Neural progenitor cell (in vitro differentiated cells): Measurements from ENCODE around the gene ATP6V1A. TPM values are rescaled to one million over a fixed set of nuclear protein-coding genes. Genes with fewer than 3 reads are reported as not detected.

Source experiments
- DNase-seq: peaks from one replicate; pipeline ENCODE4 v3.0.0-alpha.2; 2016; ENCODE audit warnings: low spot score
- H2AFZ ChIP-seq: fragments of 200-600 bp; sonication (generic); replicated peaks from 2 replicates; pipeline ENCODE4 v1.6.1; 2016; ENCODE audit warnings: antibody characterized with exemption
- H3F3A ChIP-seq: fragments of 200-600 bp; sonication (generic); 2 replicates; pipeline ENCODE4 v1.6.1; 2016; ENCODE audit warnings: antibody characterized with exemption, low read depth
- H3K27ac ChIP-seq: fragments of 200-600 bp; sonication (generic); 2 replicates; pipeline ENCODE4 v1.5.1; 2016; ENCODE audit warnings: mild to moderate bottlenecking
- H3K27me3 ChIP-seq: fragments of 200-600 bp; sonication (generic); 2 replicates; pipeline ENCODE4 v1.6.1; 2016; ENCODE audit warnings: mild to moderate bottlenecking, moderate library complexity
- H3K36me3 ChIP-seq: fragments of 200-600 bp; sonication (generic); 2 replicates; pipeline ENCODE4 v1.5.1; 2016
- H3K4me1 ChIP-seq: fragments of 200-600 bp; sonication (generic); 2 replicates; pipeline ENCODE4 v1.6.1; 2016; ENCODE audit warnings: mixed run types
- H3K4me2 ChIP-seq: fragments of 200-600 bp; sonication (generic); 2 replicates; pipeline ENCODE4 v1.6.1; 2016
- H3K4me3 ChIP-seq: fragments of 200-600 bp; sonication (generic); 2 replicates; pipeline ENCODE4 v1.5.1; 2016
- H3K79me2 ChIP-seq: fragments of 200-600 bp; sonication (generic); 2 replicates; pipeline ENCODE4 v1.6.1; 2016; ENCODE audit warnings: low read depth
- H3K9ac ChIP-seq: fragments of 200-600 bp; sonication (generic); 2 replicates; pipeline ENCODE4 v1.6.1; 2016
- H3K9me3 ChIP-seq: fragments of 200-600 bp; sonication (generic); 2 replicates; pipeline ENCODE4 v1.5.1; 2016; ENCODE audit warnings: low read depth
- H4K20me1 ChIP-seq: fragments of 200-600 bp; sonication (generic); 2 replicates; pipeline ENCODE4 v1.6.1; 2016; ENCODE audit warnings: low read depth
- H3K27ac Mint-ChIP-seq: 3 replicates; pipeline ENCODE4 v1.8.0; 2021; ENCODE audit warnings: mixed read lengths
- H3K27me3 Mint-ChIP-seq: 2 replicates; pipeline ENCODE4 v1.8.0; 2022; ENCODE audit warnings: low read depth, mild to moderate bottlenecking, inconsistent platforms, moderate library complexity, mixed read lengths; ENCODE audit not compliant: insufficient read depth
- H3K36me3 Mint-ChIP-seq: 3 replicates; pipeline ENCODE4 v1.8.0; 2021; ENCODE audit warnings: mixed read lengths
- H3K4me1 Mint-ChIP-seq: 3 replicates; pipeline ENCODE4 v1.8.0; 2021; ENCODE audit warnings: mixed read lengths
- H3K4me3 Mint-ChIP-seq: 3 replicates; pipeline ENCODE4 v1.8.0; 2021; ENCODE audit warnings: mild to moderate bottlenecking, moderate library complexity, mixed read lengths
- H3K9me3 Mint-ChIP-seq: 3 replicates; pipeline ENCODE4 v1.8.0; 2020; ENCODE audit warnings: mixed read lengths
- CTCF ChIP-seq: fragments of 200-600 bp; sonication (generic); IDR thresholded peaks from 2 replicates; pipeline ENCODE4 v1.5.1; 2017; ENCODE audit warnings: antibody characterized with exemption, mild to moderate bottlenecking
- EZH2 ChIP-seq: fragments of 200-600 bp; sonication (generic); IDR thresholded peaks from 2 replicates; pipeline ENCODE4 v1.6.1; 2017; ENCODE audit warnings: antibody characterized with exemption, mild to moderate bottlenecking, moderate library complexity
- EZH2phosphoT487 ChIP-seq: fragments of 200-600 bp; sonication (generic); IDR thresholded peaks from 2 replicates; pipeline ENCODE4 v1.6.1; 2017; ENCODE audit warnings: antibody characterized with exemption
- total RNA-seq: library from RNA; depleted of rRNA; stranded (reverse); fragments of >200 nt; gene quantifications from 2 replicates; pipeline ENCODE4 v1.2.3, GENCODE V29; 2015; ENCODE audit warnings: low replicate concordance

Gene ATP6V1A
- 90.7 and 115 TPM in 2 replicates for total RNA-seq

DNA sequence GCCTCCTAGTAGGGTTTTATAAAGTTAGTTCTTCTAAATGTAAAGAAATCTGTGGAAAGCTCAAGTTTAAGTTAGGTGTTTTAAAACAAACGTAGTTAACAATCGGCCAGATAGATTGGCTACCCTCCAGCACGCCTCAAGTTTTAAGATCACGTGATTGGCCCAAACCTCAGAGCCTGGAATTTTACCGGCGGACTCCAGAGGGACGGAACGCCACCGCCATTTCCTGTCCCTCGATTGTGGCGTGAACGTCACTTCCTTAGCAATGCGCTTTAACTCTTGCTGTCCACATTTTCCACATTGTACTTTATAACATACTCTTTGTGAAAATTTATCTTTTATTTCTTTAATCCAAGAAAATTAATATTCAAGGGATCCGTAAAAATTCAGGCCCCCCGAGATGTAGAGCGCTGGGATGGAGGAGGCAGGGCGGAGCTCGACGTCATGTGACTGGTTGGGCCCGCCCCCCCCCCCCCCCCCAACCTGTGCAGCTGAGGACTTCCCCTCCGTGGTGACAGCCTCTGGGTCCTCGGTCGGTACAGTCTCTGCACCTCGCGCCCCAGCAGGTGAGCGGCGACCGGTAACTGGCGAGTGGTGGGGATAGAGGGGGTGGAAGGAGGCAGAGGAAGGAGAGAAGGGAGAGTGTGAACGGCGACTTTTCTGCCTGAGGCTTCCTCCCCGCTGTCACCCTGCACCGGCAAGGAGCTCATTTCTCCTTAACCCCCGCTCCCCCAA, at the start of gene ATP6V1A:
ATP6V1A (plus strand) TSS at position 488 of the 735 bp plus-strand sequence. CDS start 31,719 bp downstream, outside the sequence.
- peak within 1 kb of the TSS; percentile 100 for H3K27ac Mint-ChIP-seq
- Histone ChIP-seq H3K4me1 (peaks cover 27% of the 10 kb centered on the region), H3K4me3 (peak within 1 kb of the TSS; percentile 82), H4K20me1 (peaks cover 31% of the 10 kb centered on the region), H3K36me3 (no peaks in the 10 kb centered on the region), H3K79me2 (peaks cover 88% of the 10 kb centered on the region), H3K27ac (peak within 1 kb of the TSS; percentile 99), H2AFZ (peak within 1 kb of the TSS; percentile 95), H3K9ac (peak within 1 kb of the TSS; percentile 81), H3F3A (peaks cover 25% of the 10 kb centered on the region), H3K4me2 (peak within 1 kb of the TSS; percentile 82), H3K27me3 (no peaks in the 10 kb centered on the region), H3K9me3 (no peaks in the 10 kb centered on the region)
- no peaks in the 10 kb centered on the region for H3K36me3 Mint-ChIP-seq
- DNase-seq, result peak; percentile 96
- H3K4me1 Mint-ChIP-seq, result peaks cover 39% of the 10 kb centered on the region
- no peak for TF ChIP-seq EZH2
- no peak for TF ChIP-seq CTCF
- TF ChIP-seq EZH2phosphoT487, result no peak
- H3K27me3 Mint-ChIP-seq, result peaks cover 4% of the 10 kb centered on the region
- no peaks in the 10 kb centered on the region for H3K9me3 Mint-ChIP-seq
- H3K4me3 Mint-ChIP-seq, result peak within 1 kb of the TSS; percentile 98

- Histone ChIP-seq H3F3A (peaks cover 17% of the 10 kb centered on the region), H3K4me2 (peak overlapping the region; percentile 91), H3K27ac (no peak overlapping the region), H4K20me1 (peaks cover 1% of the 10 kb centered on the region), H3K4me1 (peaks cover 16% of the 10 kb centered on the region), H3K27me3 (no peaks in the 10 kb centered on the region), H3K79me2 (peaks cover 48% of the 10 kb centered on the region), H2AFZ (peak overlapping the region; percentile 60), H3K9me3 (no peaks in the 10 kb centered on the region), H3K9ac (peak overlapping the region; percentile 38), H3K36me3 (no peaks in the 10 kb centered on the region), H3K4me3 (peak overlapping the region; percentile 61)
- TF ChIP-seq EZH2phosphoT487, result no peak
- no peak for TF ChIP-seq EZH2
- no peak for TF ChIP-seq CTCF
- Mint-ChIP-seq H3K27ac (no peak overlapping the region), H3K9me3 (no peaks in the 10 kb centered on the region), H3K27me3 (peaks cover 2% of the 10 kb centered on the region), H3K4me3 (no peak overlapping the region), H3K36me3 (peaks cover 6% of the 10 kb centered on the region), H3K4me1 (peaks cover 15% of the 10 kb centered on the region)
- DNase-seq, result no peak
Measured at GRCh38 chr3:113697500-113698090, 49.2 kb upstream of the ATP6V1A start.

- TF ChIP-seq EZH2, result no peak
- no peak for TF ChIP-seq EZH2phosphoT487
- peaks cover 2% of the 10 kb centered on the region for H3K27me3 Mint-ChIP-seq
- Histone ChIP-seq H3K4me3 (peak overlapping the region; percentile 61), H3K9ac (no peak overlapping the region), H2AFZ (no peak overlapping the region), H3K9me3 (no peaks in the 10 kb centered on the region), H3K27me3 (no peaks in the 10 kb centered on the region), H3K27ac (no peak overlapping the region), H3F3A (peaks cover 17% of the 10 kb centered on the region), H3K79me2 (peaks cover 41% of the 10 kb centered on the region), H3K36me3 (no peaks in the 10 kb centered on the region), H3K4me1 (peaks cover 16% of the 10 kb centered on the region), H4K20me1 (no peaks in the 10 kb centered on the region), H3K4me2 (peak overlapping the region; percentile 91)
- no peak overlapping the region for H3K4me3 Mint-ChIP-seq
- no peak for DNase-seq
- H3K36me3 Mint-ChIP-seq, result peaks cover 3% of the 10 kb centered on the region
- no peaks in the 10 kb centered on the region for H3K9me3 Mint-ChIP-seq
- H3K27ac Mint-ChIP-seq, result peak overlapping the region; percentile 42
- H3K4me1 Mint-ChIP-seq, result peaks cover 15% of the 10 kb centered on the region
Measured at GRCh38 chr3:113698213-113698742, 48.6 kb upstream of the ATP6V1A start.
